K562 (cell line): ENCODE data around the gene PPP1CB.

ENCODE experiments used
- CTCF ChIP-seq, 3 experiments: IDR thresholded peaks in 2 of 3; conservative IDR thresholded peaks in 1 of 3; 2 replicates each; pipeline ENCODE4 v1.5.1; 2011 to 2012; ENCODE audit warnings: low read length in 3 of 3, mild to moderate bottlenecking in 3 of 3, control low read depth in 2 of 3, improper control_type of control experiment in 1 of 3, inconsistent platforms in 1 of 3, low read depth in 1 of 3, mixed read lengths in 1 of 3, moderate library complexity in 1 of 3; ENCODE audit not compliant: insufficient read depth in 2 of 3
- EGR1 ChIP-seq: fragments of 450-650 bp; conservative IDR thresholded peaks from 2 replicates; pipeline ENCODE4 v1.6.1; 2017; ENCODE audit warnings: mild to moderate bottlenecking
- SRF ChIP-seq, 2 experiments: fragments of 250-450, 450-650 bp in 1 of 2; sonication (Bioruptor Pico) in 1 of 2; sonication (generic) in 1 of 2; formaldehyde crosslinking; IDR thresholded peaks; 2 replicates each; pipeline versions ENCODE4 v1.5.0 to v1.5.1; 2020 to 2022; ENCODE audit warnings: mild to moderate bottlenecking in 1 of 2, missing genetic modification reagents in 1 of 2

- TF ChIP-seq CTCF (IDR thresholded peaks at IDR 0.05 in 2 of 3, conservative IDR thresholded peaks at IDR 0.05 in 1 of 3; ENCODE audit: insufficient read depth in 2 of 3, low read depth in 1 of 3, low read length in 3 of 3) (no peak), EGR1 (no peak), SRF (CRISPR knock-in tag; IDR thresholded peaks at IDR 0.05) (no peak)
These were observed 90.4 kb downstream of the PPP1CB start for GRCh38 chr2:28842042-28842441.
